ENCODE data around the gene C10orf62. TPM values are rescaled to one million over a fixed set of nuclear protein-coding genes. Genes with fewer than 3 reads are reported as not detected.
"Not testable (repeated sequence)": the region's sequence is repeated elsewhere in the genome, so short reads cannot be mapped to it uniquely, and the experiment has no call there.

C10orf62 gene
- total and polyA plus RNA-seq, 10 of the 15 experiments (the other 5 are each of a cell fraction or from before 2014, with no cell fraction given) = not detected

- H3K4me3 ChIP-seq; BruUV-seq (replicated peaks); H4K20me1 ChIP-seq (ENCODE audit: control insufficient read depth, insufficient read depth); H3K27me3 ChIP-seq (replicated peaks in 1 of 2; ENCODE audit: control insufficient read depth in 2 of 2, insufficient read depth in 2 of 2, low read length in 1 of 2); H3K9ac ChIP-seq (ENCODE audit: control insufficient read depth, insufficient read depth, low read length); POLR2A ChIA-PET; H3K4me2 ChIP-seq (ENCODE audit: control insufficient read depth, insufficient read depth); H3K9me3 ChIP-seq (replicated peaks; ENCODE audit: control insufficient read depth, insufficient read depth, low read length); in situ Hi-C loops (cut with MboI); H3K79me2 ChIP-seq (ENCODE audit: control insufficient read depth, insufficient read depth, low read length); H3K36me3 ChIP-seq (ENCODE audit: control insufficient read depth in 2 of 2, insufficient read depth in 2 of 2, low read length in 1 of 2); FAIRE-seq; H2AFZ ChIP-seq (ENCODE audit: control insufficient read depth, low read depth, low read length): not testable (repeated sequence)
- ChIA-PET RAD21 (ENCODE audit: unreplicated experiment) (interaction anchor here (1.1 to 1.3 kb wide), 3 partner anchors 10 to 149 kb away, joined by 3 to 4 read pairs (median 3); no protein-coding TSS in a partner anchor), CTCF (interaction anchor here (0.7 to 5.9 kb wide), 5 partner anchors 17 to 144 kb away, joined by 4 to 62 read pairs (median 12); partner anchors contain the start of gene ANKRD2), SMC1A (ENCODE audit: uncharacterized antibody, unreplicated experiment) (interaction anchor here (1.9 kb wide), 1 partner anchor 17 kb away, joined by 5 read pairs; no protein-coding TSS in a partner anchor)
- 0 out of 2 replicates have a peak, but pooled peaks have one; percentile 15 for TF ChIP-seq JUNB (IDR thresholded peaks at IDR 0.05)
- intact Hi-C loops (cut with micrococcal nuclease; ENCODE audit: unreplicated experiment) = loop anchor here (5.0 kb wide), 1 partner anchor 58 kb away; the partner anchor contains the start of genes MMS19 and UBTD1
- DNase-seq (ENCODE audit: low read depth, low spot score) (peak; percentile 40), ATAC-seq (peak; percentile 26)
- WGBS (ENCODE audit: insufficient coverage, insufficient replicate concordance, low lambda C conversion rate, missing lambda C conversion rate) = 16% methylated on average over 7 of the region's 10 CpGs
- Histone ChIP-seq H3K27ac (ENCODE audit: control insufficient read depth, insufficient read depth) (peak overlapping the region; percentile 60; the same call in 1 of the 2 replicates), H3K4me1 (ENCODE audit: control insufficient read depth, insufficient read depth, low read length) (peaks cover 12% of the 10 kb centered on the region)
Measured at GRCh38 chr10:97555541-97555940, 34.0 kb upstream of the C10orf62 start.

GRCh38 chr10:97560731-97561381 lies 28.7 kb upstream of the C10orf62 start:
- POLR2A ChIA-PET; SMC1A ChIA-PET (ENCODE audit: uncharacterized antibody, unreplicated experiment); RAD21 ChIA-PET (ENCODE audit: unreplicated experiment); H3K27me3 ChIP-seq (replicated peaks in 1 of 2; ENCODE audit: control insufficient read depth in 2 of 2, insufficient read depth in 2 of 2, low read length in 1 of 2); H3K4me1 ChIP-seq (ENCODE audit: control insufficient read depth, insufficient read depth, low read length); H3K36me3 ChIP-seq (ENCODE audit: control insufficient read depth in 2 of 2, insufficient read depth in 2 of 2, low read length in 1 of 2); H3K9me3 ChIP-seq (replicated peaks; ENCODE audit: control insufficient read depth, insufficient read depth, low read length); H4K20me1 ChIP-seq (ENCODE audit: control insufficient read depth, insufficient read depth); DNase-seq (ENCODE audit: low read depth, low spot score); in situ Hi-C loops (cut with MboI); H3K79me2 ChIP-seq (ENCODE audit: control insufficient read depth, insufficient read depth, low read length); FAIRE-seq; intact Hi-C loops (cut with micrococcal nuclease; ENCODE audit: unreplicated experiment): not testable (repeated sequence)
- H3K4me2 ChIP-seq (ENCODE audit: control insufficient read depth, insufficient read depth) = peak overlapping the region; percentile 38; the same call in 1 of the 2 replicates
- H3K4me3 ChIP-seq = peak overlapping the region; percentile 55; the same call in 1 of the 2 replicates
- 49% methylated on average over 17 of the region's 17 CpGs for WGBS (ENCODE audit: insufficient coverage, insufficient replicate concordance, low lambda C conversion rate, missing lambda C conversion rate)
- TF ChIP-seq IKZF2 (IDR thresholded peaks at IDR 0.05) (peak in 1 of 2 experiments; percentile 20; a peak in 1 of 4 replicates), MLLT1 (IDR thresholded peaks at IDR 0.05) (peak; percentile 29; the same call in 1 of the 2 replicates)
- H2AFZ ChIP-seq (ENCODE audit: control insufficient read depth, low read depth, low read length) = peak overlapping the region; percentile 51
- CTCF ChIA-PET = interaction anchor here (4.6 kb wide), 1 partner anchor 11 kb away, joined by 20 read pairs; the partner anchor contains the start of gene ANKRD2
- BruUV-seq (replicated peaks) = TSS peak; percentile 66
- H3K9ac ChIP-seq (ENCODE audit: control insufficient read depth, insufficient read depth, low read length) = peak overlapping the region; percentile 64
- H3K27ac ChIP-seq (ENCODE audit: control insufficient read depth, insufficient read depth) = peak overlapping the region; percentile 51
- ATAC-seq = peak; percentile 59

GRCh38 chr10:97561386-97562077 lies 28.0 kb upstream of the C10orf62 start:
- H3K4me1 ChIP-seq (ENCODE audit: control insufficient read depth, insufficient read depth, low read length); H3K9me3 ChIP-seq (replicated peaks; ENCODE audit: control insufficient read depth, insufficient read depth, low read length); SMC1A ChIA-PET (ENCODE audit: uncharacterized antibody, unreplicated experiment); in situ Hi-C loops (cut with MboI); H3K36me3 ChIP-seq (ENCODE audit: control insufficient read depth in 2 of 2, insufficient read depth in 2 of 2, low read length in 1 of 2); BruUV-seq (replicated peaks); intact Hi-C loops (cut with micrococcal nuclease; ENCODE audit: unreplicated experiment); H3K27me3 ChIP-seq (replicated peaks in 1 of 2; ENCODE audit: control insufficient read depth in 2 of 2, insufficient read depth in 2 of 2, low read length in 1 of 2); H3K79me2 ChIP-seq (ENCODE audit: control insufficient read depth, insufficient read depth, low read length); POLR2A ChIA-PET; DNase-seq (ENCODE audit: low read depth, low spot score); RAD21 ChIA-PET (ENCODE audit: unreplicated experiment); FAIRE-seq; H4K20me1 ChIP-seq (ENCODE audit: control insufficient read depth, insufficient read depth); H3K4me3 ChIP-seq: not testable (repeated sequence)
- peak overlapping the region; percentile 51; the same call in 1 of the 2 replicates for H3K27ac ChIP-seq (ENCODE audit: control insufficient read depth, insufficient read depth)
- H3K4me2 ChIP-seq (ENCODE audit: control insufficient read depth, insufficient read depth) = peak overlapping the region; percentile 38; the same call in 1 of the 2 replicates
- CTCF ChIA-PET = interaction anchor here (1.2 to 4.6 kb wide), 2 partner anchors 10 to 11 kb away, joined by 3 to 20 read pairs; partner anchors contain the start of gene ANKRD2
- peak overlapping the region; percentile 51 for H2AFZ ChIP-seq (ENCODE audit: control insufficient read depth, low read depth, low read length)
- 11% methylated on average over 12 of the region's 12 CpGs for WGBS (ENCODE audit: insufficient coverage, insufficient replicate concordance, low lambda C conversion rate, missing lambda C conversion rate)
- peak overlapping the region; percentile 64 for H3K9ac ChIP-seq (ENCODE audit: control insufficient read depth, insufficient read depth, low read length)
- ATAC-seq = peak; percentile 53
